ENCODE results near the gene ARSI.

ARSI gene

GRCh38 chr5:150284311-150284710 lies 18.4 kb downstream of the ARSI start:
- H3K9me3 ChIP-seq (ENCODE audit: control insufficient read depth, low read length) = no peaks in the 10 kb centered on the region
- H3K9ac ChIP-seq = no peak overlapping the region
- no peak overlapping the region for H3K4me3 ChIP-seq (ENCODE audit: low read depth, low read length)
- no peak overlapping the region for H3K4me2 ChIP-seq (ENCODE audit: low read length)
- TF ChIP-seq CTCF (IDR thresholded peaks at IDR 0.05) = no peak
- no peaks in the 10 kb centered on the region for H3K79me2 ChIP-seq
- H2AFZ ChIP-seq = no peak overlapping the region
- H3K4me1 ChIP-seq = no peaks in the 10 kb centered on the region
- no peaks in the 10 kb centered on the region for H3K27me3 ChIP-seq (ENCODE audit: control insufficient read depth, insufficient read depth, low read length)
- no peaks in the 10 kb centered on the region for H3K36me3 ChIP-seq (ENCODE audit: control insufficient read depth, insufficient read depth, low read length)
- no peak overlapping the region for H3K27ac ChIP-seq

- no peaks in the 10 kb centered on the region for H3K27me3 ChIP-seq (ENCODE audit: control insufficient read depth, insufficient read depth, low read length)
- no peak for TF ChIP-seq CTCF (IDR thresholded peaks at IDR 0.05)
- H3K9ac ChIP-seq = no peak overlapping the region
- no peaks in the 10 kb centered on the region for H3K4me1 ChIP-seq
- no peaks in the 10 kb centered on the region for H3K79me2 ChIP-seq
- no peaks in the 10 kb centered on the region for H3K9me3 ChIP-seq (ENCODE audit: control insufficient read depth, low read length)
- no peaks in the 10 kb centered on the region for H3K36me3 ChIP-seq (ENCODE audit: control insufficient read depth, insufficient read depth, low read length)
- H3K27ac ChIP-seq = no peak overlapping the region
- no peak overlapping the region for H3K4me2 ChIP-seq (ENCODE audit: low read length)
- no peak overlapping the region for H2AFZ ChIP-seq
- H3K4me3 ChIP-seq (ENCODE audit: low read depth, low read length) = no peak overlapping the region
Observed at GRCh38 chr5:150283904-150284303, 18.8 kb downstream of the ARSI start.

DNA sequence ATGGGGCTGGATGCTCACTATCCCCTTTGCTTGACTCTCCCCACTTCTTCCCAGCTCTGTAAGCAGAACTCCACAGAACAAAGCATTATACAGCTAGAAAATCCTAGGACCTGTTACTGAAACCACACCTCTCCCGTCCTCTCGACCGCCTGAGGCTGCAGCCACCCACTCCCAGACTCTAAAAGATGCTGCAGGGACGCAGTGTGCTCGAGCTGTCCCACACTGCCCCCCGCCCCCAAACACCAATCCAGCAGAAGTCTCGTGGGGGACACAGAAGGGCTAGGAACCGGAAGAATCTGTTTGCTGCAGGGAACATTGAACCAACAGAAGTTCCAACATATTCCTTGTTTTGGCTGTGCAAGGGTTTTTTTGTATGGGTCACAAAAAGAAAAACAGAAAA lies 20.7 kb downstream of the ARSI start:
- no peak overlapping the region for H3K4me3 ChIP-seq (ENCODE audit: low read depth, low read length)
- H3K79me2 ChIP-seq = no peaks in the 10 kb centered on the region
- H3K27ac ChIP-seq = no peak overlapping the region
- H3K9me3 ChIP-seq (ENCODE audit: control insufficient read depth, low read length) = no peaks in the 10 kb centered on the region
- H3K4me1 ChIP-seq = no peaks in the 10 kb centered on the region
- no peak overlapping the region for H2AFZ ChIP-seq
- TF ChIP-seq CTCF (IDR thresholded peaks at IDR 0.05) = no peak
- H3K4me2 ChIP-seq (ENCODE audit: low read length) = no peak overlapping the region
- no peak overlapping the region for H3K9ac ChIP-seq
- no peaks in the 10 kb centered on the region for H3K36me3 ChIP-seq (ENCODE audit: control insufficient read depth, insufficient read depth, low read length)
- H3K27me3 ChIP-seq (ENCODE audit: control insufficient read depth, insufficient read depth, low read length) = no peaks in the 10 kb centered on the region

GRCh38 chr5:150279330-150280020 lies 23.2 kb downstream of the ARSI start:
- no peaks in the 10 kb centered on the region for H3K9me3 ChIP-seq (ENCODE audit: control insufficient read depth, low read length)
- H3K9ac ChIP-seq = no peak overlapping the region
- H3K4me2 ChIP-seq (ENCODE audit: low read length) = no peak overlapping the region
- no peaks in the 10 kb centered on the region for H3K27me3 ChIP-seq (ENCODE audit: control insufficient read depth, insufficient read depth, low read length)
- H3K4me3 ChIP-seq (ENCODE audit: low read depth, low read length) = no peak overlapping the region
- no peaks in the 10 kb centered on the region for H3K36me3 ChIP-seq (ENCODE audit: control insufficient read depth, insufficient read depth, low read length)
- H3K4me1 ChIP-seq = no peaks in the 10 kb centered on the region
- no peak overlapping the region for H3K27ac ChIP-seq
- no peak overlapping the region for H2AFZ ChIP-seq
- no peak for TF ChIP-seq CTCF (IDR thresholded peaks at IDR 0.05)
- no peaks in the 10 kb centered on the region for H3K79me2 ChIP-seq

DNA sequence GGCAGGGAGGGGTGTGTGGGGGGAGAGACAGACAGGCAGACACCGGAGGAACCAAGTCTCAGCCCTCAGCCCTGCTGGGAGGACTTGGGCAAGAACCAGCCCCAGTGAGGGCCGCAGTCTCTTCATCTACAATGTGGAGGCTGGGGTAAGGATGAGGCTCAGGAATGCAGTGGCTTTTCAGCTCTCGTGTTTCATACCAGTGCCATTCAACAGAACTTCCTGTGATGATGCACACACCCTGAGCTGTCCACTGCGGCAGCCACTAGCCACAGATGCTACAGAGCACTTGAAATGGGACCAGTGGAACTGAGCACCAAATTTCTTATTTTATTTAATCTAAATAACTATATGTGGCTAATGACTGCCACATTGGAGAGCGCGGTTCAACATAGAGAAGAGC lies 23.8 kb downstream of the ARSI start:
- Histone ChIP-seq H3K9me3 (ENCODE audit: control insufficient read depth, low read length) (no peaks in the 10 kb centered on the region), H3K4me3 (ENCODE audit: low read depth, low read length) (no peak overlapping the region), H3K79me2 (no peaks in the 10 kb centered on the region), H3K36me3 (ENCODE audit: control insufficient read depth, insufficient read depth, low read length) (no peaks in the 10 kb centered on the region), H3K4me1 (no peaks in the 10 kb centered on the region), H3K27me3 (ENCODE audit: control insufficient read depth, insufficient read depth, low read length) (no peaks in the 10 kb centered on the region), H3K4me2 (ENCODE audit: low read length) (no peak overlapping the region), H3K9ac (no peak overlapping the region), H3K27ac (no peak overlapping the region), H2AFZ (no peak overlapping the region)
- TF ChIP-seq CTCF (IDR thresholded peaks at IDR 0.05) = no peak

All from parathyroid adenoma (tissue), 2 donors.